Stimulated activated CD4-positive, alpha-beta T cell treated with anti-CD3 and anti-CD28 coated beads, Interleukin-1b, Interleukin-23, amount 100 ng/mL, for 4 hours (primary cell): ENCODE results near the gene DHRS4.

Experiments
- DNase-seq, 2 donors: peaks; one replicate each; pipeline ENCODE4 v3.0.0-alpha.2; 2020; ENCODE audit warnings: low read depth in 2 of 2

The DHRS4 gene

DNA sequence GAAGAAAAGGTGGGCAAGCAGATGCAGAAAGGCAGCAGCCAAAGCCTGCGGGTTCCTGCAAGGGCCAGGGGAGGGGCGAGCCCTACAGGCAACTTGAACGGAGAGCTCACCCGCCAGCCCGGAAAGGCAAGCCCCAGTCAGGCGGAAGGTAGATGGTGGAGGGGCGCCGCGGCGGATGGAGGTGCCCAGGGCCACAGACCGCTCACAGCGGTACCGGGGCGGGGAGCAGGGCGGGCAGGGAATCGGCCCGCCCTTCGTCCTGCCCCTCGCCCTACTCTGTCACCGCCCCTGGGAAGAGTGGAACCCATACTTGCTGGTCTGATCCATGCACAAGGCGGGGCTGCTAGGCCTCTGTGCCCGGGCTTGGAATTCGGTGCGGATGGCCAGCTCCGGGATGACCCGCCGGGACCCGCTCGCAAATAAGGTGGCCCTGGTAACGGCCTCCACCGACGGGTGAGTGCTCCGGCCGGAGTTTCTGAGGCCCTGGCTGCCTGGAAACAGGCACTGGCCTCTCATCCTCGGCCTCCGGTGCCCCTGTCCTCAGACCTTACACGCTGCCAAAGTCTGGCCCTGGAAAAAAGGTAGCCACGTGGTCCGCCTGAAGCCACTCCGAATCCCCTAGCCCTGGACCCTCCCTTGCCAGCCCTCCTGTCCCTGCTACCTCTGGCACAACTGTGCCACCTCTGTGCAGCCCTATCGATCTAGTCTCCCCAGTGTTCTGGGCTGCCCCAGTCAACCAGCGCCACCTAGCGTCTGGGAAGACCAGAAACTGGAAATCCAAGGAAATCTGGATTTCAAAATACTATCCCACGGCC is at the start of gene DHRS4:
Gene DHRS4, plus strand, starts transcription at position 307 of the 815 bp plus-strand sequence. Its CDS starts 19 bp downstream, at position 326.
- DNase-seq, result peak; percentile 65 to 71

DNA sequence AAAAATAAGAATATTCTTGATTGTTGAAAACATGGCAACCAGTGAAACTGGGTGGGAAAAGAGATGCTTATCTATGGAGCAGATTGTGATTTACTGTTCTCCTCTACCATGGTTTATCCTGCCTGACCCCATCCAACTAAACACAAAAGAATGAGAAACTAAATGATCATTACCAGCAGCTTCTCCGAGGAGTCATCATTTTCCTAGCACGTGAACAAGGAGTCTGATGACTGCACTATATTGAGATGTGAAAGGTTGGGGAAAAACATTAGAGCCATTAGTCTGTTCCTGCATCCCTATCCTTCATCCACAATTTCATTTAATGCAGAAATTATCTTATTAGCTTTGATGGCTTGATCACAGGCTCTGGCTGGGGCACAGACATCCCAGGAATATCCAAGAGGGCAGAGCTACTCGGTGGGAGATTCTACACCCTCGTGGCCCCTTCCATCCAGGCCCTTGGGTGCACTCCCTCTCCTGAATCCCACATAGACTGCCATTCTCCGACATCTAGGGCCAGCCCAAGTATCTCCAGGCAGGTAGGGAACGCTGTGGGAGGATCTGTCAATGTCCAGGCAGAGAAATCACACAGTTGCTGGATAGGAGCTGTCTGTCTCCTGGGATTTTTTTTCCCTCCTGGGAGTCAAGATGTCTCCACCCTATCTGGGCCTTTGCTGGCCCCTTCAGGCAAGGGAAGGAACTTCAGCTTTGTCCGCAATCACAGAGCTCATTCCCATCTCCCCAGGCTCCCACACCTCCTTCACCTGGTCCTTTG is 43.3 kb upstream of the DHRS4 start:
- no peak for DNase-seq

DNA sequence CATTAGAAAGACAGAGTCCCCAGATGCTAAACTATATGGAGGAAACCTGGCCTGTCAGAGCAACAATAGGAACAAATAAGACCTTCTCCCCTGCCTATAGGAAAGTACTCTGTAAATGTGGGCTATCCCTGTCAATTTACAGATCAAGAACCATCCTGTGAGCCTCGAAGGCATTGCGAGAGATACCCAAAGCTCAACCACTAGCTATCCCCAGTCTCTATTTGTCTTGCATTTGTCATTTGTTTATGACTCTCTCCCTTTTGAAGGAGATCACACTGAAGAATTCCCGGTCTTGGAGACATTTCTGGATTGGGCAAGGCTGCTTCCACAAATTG is 42.7 kb upstream of the DHRS4 start:
- DNase-seq, result no peak

DNA sequence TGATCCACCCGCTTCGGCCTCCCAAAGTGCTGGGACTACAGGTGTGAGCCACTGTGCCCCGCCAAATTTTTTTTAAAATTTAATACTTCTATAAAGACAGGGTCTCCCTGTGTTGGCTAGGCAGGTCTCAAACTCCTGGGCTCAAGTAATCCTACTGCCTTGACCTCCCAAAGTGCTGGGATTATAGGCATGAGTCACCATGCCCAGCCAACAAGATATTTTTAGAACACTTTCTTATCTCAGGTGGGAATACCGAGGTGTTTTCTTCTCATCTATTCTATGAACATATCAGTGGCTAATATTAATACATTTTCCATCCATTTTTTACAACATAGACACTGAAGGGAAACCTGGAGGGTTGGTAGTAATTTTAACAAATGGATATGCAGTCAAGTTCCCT is 38.0 kb upstream of the DHRS4 start:
- no peak for DNase-seq

DNA sequence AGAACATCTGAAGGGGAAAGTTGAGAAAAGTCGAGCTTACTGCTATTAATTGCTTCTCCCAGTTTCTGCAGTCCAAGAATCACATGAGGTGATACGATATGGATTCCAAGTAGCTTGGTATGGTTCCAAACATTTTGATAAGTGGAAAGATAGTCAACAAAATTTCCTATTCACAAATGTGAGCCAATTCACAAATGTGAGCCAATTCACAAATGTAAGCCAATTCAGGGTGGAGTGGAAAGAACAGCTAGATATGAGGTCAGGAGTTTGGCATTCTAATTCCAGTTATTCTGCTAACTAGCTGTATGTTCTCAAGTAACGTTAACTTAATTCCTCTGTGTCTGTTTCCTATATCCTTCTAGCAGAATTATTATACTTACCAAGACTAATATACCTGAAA is 37.6 kb upstream of the DHRS4 start:
- DNase-seq, result no peak

DNA sequence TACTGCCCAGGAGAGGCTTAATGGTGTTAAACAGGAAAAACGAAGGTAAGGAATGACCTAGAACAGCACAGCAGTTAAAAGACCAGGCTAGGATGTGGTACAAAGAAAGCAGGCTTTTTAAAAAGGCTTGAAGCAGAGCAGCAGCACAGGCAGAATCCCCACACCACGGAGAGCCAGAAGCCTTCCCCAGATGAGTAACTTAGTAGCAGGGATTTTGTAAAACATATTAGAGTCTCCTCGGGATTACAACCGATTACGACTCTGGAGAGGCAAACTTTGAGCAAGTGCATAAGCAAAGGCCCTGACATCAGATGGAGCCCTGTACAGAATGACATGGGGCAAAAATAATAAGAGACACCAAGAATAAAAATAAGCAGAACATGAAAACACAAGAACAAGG is 37.1 kb upstream of the DHRS4 start:
- DNase-seq, result no peak

DNA sequence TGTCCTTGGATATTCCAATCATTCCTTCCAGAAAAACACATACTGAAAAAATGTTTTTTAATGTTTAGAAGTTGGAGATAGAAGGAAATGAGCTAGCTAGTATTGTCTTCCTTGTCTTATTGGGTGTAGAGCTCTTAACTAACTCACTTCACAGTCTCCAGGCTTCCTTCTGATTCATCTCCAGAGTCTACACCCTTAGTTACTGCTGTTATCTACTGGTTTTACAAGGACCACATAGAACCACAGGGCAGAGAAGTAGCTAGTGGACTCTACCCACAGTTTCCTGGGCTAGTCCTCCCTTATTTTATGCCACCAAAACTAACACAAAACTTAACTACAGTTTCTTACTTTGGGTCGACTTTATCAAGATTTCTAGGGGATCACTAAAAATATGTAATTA is 31.0 kb upstream of the DHRS4 start:
- no peak for DNase-seq

DNA sequence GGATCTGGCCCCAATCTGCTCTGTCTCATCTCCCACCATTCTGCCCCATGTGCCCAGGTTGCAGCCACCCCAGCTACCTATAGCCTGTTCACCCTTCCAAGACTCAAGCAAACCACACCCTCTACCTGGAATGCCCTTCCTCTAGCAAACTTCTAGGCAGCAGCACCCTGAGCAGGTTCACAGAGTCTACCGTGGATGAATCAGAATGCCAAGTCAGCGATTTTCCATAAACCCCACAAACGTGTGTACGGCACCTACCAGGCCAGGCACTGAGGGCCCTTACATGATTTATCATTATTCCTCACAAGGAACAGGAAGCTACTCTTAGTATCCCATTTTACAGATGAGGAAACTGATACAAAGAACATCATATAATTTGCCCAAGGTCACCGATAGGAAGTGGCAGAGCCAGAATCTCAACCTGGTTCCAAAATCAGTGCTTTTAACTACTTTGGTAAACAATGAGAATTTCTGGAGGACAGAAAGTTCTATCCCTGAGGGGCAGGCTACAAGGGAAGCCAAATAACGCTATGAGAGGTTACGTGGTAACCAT is 28.0 kb upstream of the DHRS4 start:
- no peak for DNase-seq

DNA sequence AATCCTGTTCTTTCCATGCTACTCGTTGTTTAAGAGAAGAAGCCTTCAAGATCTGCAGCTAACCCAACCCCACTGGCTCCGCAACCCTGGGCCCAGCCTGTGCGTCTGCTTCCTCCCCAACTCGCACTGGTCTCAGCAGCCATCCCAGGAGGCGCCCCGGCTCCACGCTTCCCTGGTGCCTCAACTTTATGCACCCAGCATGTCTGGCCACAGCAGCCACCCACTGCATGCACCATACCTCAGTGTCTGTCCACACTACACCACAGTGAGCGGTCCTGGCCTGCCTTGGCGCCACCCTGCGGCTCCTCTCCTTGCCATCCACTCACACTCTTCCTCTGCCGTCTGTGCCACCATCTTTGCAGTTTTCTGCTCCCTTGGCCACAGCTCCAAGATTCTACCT is 27.0 kb upstream of the DHRS4 start:
- DNase-seq, result no peak

DNA sequence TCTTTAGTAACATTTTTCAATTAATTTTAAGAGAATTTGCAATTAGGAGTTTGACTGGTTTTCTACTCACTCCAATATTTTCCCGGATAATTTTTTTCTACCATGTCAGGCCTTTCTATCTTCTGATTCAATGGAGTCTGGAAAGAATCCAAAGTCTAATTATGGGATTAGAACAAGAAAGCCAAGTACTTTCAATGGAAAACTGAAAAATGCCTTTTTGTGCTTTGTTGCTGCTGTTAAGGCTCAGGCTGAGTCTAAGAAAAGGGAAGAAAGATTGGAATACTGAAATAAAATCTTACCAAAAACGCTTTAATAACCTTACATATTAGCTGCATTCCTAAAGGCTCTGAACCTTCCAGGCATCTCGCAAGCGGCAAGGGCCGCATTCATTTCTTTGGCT is 24.4 kb upstream of the DHRS4 start:
- DNase-seq, result no peak

DNA sequence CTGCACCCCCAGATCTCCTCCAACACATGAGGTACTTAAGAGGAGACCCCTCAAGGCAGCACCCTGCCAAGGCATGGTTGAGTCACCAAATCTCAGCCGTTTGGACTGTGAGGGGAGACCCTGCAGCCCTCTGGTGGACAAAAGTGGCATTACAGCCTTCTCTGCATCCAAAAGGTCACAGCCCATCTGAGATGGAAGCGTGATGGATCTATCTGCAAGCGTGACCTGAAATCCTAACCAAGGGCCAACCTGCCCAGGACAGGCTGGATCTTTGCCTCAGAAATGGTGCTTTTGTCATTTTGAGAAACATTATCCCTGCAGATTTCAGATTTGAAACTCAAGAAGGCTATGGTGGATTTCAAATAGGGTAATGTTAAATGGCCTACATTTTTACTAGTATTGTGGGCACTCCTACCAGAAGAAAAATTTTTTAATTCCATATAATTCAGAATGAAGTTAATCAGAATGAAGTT is 23.7 kb upstream of the DHRS4 start:
- peak; percentile 74 to 87 for DNase-seq

DNA sequence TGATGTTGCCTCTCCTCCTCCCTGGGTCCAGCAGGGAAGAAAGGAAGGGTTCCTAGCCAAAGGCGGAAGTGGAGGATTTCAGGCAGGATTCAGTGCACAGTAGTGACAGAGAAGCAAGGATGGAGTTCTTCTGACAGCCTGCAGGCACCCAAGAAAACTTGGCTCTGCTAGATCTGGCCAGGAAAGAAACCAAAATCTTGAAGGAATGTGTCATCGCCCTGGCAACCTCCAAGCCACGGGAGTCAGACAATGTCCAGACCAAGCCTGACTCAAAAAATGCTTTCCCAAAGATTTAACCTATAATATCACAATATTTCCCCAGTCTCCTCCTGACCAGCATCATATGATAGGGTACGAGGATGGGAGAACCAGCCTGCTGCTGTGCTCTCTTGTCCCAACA is 22.8 kb upstream of the DHRS4 start:
- no peak for DNase-seq

DNA sequence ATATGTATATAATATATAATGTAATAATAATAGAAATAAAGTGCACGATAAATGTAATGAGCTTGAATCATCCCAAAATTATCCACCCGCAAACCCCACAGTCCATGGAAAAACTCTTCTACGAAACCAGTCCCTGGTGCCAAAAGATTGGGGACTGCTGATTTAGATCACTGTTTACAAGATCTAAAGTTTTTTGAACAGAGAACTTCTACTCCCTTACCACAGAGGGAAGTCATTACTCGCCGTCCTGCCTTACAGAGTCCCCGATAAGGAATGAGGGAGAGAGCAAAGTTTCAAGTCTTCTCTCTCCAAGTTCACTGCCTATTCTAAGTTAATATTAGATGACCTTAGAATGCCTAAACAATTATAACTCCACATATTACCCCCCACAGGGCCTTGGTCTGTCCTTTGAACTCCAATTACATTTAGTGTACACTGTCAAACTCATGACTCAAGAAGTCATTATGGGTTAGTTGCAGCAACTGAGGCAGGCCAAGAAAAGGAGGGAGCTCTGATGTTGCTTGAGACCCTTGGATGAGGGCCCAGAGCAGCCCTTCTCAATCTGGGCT is 21.8 kb upstream of the DHRS4 start:
- DNase-seq, result no peak

DNA sequence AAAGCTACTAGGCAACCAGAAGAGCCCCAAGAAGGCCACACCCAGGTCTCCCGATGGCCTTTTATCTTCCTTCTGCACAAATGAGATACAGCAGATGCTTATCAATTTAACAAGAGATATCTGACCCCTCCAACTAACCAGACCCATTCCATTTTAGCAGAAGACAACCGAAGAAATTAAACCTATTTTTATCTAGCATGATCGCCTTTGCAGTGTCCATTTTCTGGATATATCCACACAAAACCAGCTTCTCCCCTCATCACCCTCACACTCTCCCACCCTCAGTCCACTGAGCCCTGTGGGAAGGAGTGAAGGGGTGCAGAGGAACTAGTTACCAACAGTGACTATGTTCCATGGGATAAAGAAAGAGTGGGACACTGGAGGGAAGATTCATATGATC is 20.9 kb upstream of the DHRS4 start:
- DNase-seq, result no peak

DNA sequence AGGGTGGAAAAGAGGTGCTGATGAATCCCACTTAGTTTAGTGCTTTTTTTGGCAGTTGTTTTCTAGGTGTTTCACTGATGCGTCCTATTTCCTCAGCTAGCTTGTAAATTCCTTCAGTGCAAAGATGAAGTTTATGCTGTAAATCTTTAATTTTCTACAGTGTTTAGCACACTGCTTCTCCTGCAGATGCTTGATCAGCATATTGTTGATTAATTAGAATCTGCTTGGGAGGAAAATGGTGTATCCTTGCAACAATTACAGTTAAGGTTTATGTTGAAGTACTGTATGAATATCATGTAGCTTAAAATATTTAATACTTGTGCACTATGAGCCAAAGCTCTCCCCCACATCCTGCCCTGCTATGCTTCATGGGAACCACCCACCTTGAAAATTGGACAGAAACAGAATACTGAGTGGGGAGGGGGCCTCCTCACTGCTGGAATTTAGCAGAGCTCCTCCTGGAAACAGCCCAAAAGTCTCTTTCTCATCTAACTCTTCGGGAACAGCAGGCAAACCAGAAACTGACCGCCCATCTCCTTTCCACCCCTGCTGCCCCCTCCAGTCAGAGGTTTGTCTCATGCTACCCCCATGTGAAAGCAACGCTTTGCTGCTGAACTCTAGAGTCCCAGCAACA is 20.3 kb upstream of the DHRS4 start:
- no peak for DNase-seq

DNA sequence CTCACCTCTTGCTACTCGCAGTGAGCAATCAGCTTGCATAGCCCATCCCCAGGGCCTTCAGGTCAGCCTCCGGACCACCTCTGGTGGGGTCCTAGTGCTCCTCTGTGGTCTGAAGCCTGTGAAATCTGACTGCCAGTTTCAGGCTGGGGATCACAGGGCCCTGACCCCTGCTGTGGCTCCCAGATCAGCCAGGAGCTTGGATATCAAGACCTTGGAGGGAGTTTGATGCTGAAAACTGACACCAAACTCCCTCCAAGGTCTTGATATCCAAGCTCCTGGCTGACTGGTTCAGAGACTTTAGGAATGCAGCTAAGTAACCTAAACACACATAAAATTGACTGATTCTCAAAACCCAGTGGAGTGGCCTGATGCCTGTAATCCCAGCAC is 19.8 kb upstream of the DHRS4 start:
- DNase-seq, result no peak

DNA sequence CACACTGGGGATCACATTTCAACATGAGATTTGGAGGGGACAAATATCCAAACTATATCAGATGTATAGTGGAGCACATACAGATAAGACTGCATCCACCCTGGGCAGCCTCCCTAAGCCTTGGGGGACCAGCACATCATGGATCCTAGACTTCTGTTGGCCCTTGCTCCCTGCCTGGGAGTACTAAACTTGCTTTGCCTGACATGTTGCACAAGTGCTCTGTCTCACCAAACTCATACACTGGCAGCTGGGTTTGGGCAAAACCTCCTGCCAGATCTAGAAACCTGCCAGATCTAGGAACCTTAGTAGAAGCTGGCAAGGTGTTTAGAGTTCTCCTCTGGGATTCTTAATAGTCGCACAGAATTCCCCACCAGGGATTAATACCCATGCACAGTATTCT is 18.4 kb upstream of the DHRS4 start:
- DNase-seq, result no peak

DNA sequence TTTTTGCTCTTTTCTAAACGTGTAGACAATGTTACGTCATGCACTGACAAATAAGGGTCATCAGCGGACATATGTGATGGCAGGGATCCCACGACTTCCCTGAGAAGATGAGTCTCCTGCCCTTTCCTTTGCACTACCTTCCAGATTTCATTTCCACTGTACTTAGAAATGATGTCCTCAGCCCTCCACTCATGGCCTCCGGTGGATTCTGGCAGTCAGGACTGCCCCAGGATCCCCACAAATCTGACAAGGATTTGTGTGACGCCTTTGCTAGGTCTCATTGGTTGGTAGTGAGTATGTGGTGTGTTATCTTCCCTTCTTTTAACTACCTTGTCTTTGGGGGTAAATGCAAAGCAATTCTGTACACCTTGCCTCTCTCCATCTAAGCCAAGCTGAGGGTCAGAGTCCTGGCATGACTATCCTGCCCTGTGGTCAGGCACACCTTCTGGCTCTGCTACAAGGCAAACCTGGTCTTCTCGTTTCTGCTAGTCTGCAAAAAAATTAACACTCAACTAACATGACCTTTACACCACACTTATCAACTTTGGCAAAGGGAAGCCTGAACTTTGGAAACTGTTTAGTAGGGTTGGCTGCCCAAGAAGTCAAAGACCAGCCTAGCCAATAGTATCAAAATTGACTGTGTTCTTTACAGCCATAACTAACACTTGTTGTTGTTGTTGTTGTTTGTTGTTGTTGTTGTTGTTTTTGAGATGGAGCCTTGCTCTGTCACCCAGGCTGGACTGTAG is 17.3 kb upstream of the DHRS4 start:
- no peak for DNase-seq

DNA sequence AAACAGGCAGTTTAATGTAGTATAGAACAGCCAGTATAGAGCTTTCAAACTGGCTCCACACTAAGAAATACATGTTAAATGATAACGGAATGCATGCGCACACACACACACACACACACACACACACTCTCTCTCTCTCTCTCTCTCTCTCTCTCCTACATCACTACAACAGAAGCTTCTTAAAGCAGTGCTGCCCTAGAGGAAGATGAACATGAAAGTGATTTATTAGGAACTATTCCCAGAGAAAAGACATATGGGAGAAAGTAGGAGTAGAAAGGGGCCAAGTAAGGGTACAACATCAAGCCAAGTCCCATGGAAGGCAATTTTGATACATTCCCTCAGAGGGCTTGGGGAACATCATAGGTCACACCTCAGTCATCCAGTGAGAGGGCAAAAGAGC is 16.4 kb upstream of the DHRS4 start:
- no peak for DNase-seq

DNA sequence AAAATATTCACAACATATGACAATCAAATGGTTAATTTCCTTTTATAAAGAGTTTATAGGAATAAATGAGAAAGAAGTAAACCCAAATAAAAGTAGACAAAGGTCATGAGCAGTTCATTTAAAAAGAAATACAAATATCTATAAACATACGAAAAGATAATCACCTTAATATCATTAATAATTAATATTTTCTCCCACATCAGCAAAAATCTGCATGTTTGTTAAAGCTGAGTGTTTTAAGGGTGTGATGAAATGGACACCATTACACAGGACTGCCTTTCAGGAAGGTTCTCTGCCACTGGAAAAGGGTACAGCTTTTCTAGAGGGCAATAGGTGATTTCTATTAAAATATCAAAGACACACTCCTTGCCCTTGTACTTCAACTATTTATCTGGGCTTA is 14.7 kb upstream of the DHRS4 start:
- DNase-seq, result no peak

DNA sequence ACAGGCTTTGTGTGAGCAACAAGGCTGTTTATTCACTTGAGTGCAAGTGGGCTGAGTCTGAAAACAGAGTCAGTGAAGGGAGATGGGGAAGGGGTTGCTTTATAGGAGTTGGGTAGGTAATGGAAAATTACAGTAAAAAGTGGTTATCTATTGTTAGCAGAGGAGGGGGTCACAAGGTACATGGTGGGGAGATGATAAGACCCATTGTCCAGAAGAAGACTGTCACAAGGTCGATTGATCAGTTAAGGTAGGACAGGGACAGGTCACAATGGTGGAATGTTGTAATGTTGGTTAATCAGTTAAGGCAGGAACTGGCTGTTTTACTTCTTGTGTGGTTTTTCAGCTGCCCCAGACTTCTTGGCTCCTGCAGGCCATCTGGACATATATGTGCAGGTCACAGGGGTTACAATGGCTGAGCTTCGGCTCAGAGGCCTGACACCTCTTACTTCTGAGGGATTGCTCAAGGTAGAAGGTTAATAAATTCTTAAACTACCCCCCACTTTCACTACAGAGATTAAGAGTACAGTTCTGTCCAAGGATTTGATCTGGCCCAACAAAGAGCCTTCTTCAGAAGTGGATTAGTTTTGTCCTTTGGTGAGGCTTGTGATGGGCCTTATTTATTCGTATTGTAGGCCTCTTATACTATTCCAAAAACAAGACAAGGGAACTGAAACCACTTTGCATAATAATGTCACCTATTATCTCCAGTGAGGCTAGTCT is 13.8 kb upstream of the DHRS4 start:
- DNase-seq, result no peak
